ENCODE measurements around the gene ADAT1. TPM values are rescaled to one million over a fixed set of nuclear protein-coding genes. Genes with fewer than 3 reads are reported as not detected.

ADAT1 gene
- total RNA-seq, 2 donors from 2014 or later: 38.2 to 60.5 TPM

DNA sequence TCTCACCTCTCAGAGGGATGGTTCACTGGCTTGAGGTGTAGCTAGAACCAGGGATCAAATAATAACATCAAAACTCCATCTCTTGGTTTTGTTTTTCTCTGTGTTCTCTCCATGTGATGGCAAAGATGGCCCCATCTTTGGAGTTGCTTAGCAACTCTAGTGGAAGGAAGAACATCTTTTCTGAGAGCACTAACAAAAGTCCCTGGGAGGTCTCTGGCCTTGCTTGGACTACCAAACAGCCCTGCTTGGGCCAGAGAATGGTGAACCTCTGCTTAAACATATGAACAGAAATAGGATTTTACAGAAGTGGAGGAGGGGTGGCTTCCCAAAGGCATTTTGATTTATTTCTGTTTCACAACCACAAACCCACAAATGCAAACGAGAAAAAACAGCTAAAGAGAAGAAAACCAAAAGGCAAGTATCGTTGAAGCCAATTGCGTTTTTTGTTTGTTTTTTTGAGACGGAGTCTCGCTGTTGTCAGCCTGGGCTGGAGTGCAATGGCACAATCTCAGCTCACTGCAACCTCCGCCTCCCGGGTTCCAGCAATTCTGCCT lies 43.7 kb downstream of the ADAT1 start:
- H3K27ac Mint-ChIP-seq: peak overlapping the region; percentile 78
- no peaks in the 10 kb centered on the region for H3K9me3 Mint-ChIP-seq
- H3K4me1 Mint-ChIP-seq (ENCODE audit: low read depth): peaks cover 16% of the 10 kb centered on the region
- DNase-seq: no peak
- H3K36me3 Mint-ChIP-seq (ENCODE audit: insufficient read depth in 2 of 2): peaks cover 0 to 11% of the 10 kb centered on the region in 2 donors
- H3K4me3 Mint-ChIP-seq: no peak overlapping the region
- ATAC-seq (replicated peaks in 1 of 2): no peak
- no peaks in the 10 kb centered on the region for H3K27me3 Mint-ChIP-seq (ENCODE audit: low read depth)

DNA sequence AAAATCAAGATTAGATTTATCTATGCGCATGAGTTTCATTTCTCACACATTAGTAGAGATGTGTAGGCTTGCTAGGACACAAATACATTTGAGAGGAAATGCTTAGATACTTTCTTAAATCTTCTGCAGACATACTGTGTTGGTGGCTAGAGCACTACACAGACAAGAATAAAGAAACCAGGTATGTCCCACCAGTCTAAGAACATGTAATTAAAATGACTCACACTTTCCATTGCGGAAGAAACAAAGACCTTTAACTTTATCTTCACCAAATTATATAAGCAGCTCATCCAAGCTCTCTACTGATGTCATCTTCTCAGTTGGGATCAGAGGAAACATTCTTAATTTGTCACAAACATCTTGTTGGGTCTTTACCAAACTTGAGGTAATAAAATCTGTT lies 44.4 kb downstream of the ADAT1 start:
- peak overlapping the region; percentile 78 for H3K27ac Mint-ChIP-seq
- DNase-seq (no peak), ATAC-seq (replicated peaks in 1 of 2) (no peak)
- H3K36me3 Mint-ChIP-seq (ENCODE audit: insufficient read depth in 2 of 2): peaks cover 0 to 11% of the 10 kb centered on the region in 2 donors
- H3K4me1 Mint-ChIP-seq (ENCODE audit: low read depth): peaks cover 16% of the 10 kb centered on the region
- H3K27me3 Mint-ChIP-seq (ENCODE audit: low read depth): no peaks in the 10 kb centered on the region
- H3K9me3 Mint-ChIP-seq: no peaks in the 10 kb centered on the region
- no peak overlapping the region for H3K4me3 Mint-ChIP-seq

GRCh38 chr16:75578212-75578611 lies 44.9 kb downstream of the ADAT1 start:
- DNase-seq (no peak), ATAC-seq (replicated peaks in 1 of 2) (no peak)
- H3K27ac Mint-ChIP-seq: peak overlapping the region; percentile 78
- H3K4me1 Mint-ChIP-seq (ENCODE audit: low read depth): peaks cover 18% of the 10 kb centered on the region
- no peaks in the 10 kb centered on the region for H3K9me3 Mint-ChIP-seq
- no peak overlapping the region for H3K4me3 Mint-ChIP-seq
- H3K36me3 Mint-ChIP-seq (ENCODE audit: insufficient read depth in 2 of 2): peaks cover 3 to 12% of the 10 kb centered on the region in 2 donors
- no peaks in the 10 kb centered on the region for H3K27me3 Mint-ChIP-seq (ENCODE audit: low read depth)

DNA sequence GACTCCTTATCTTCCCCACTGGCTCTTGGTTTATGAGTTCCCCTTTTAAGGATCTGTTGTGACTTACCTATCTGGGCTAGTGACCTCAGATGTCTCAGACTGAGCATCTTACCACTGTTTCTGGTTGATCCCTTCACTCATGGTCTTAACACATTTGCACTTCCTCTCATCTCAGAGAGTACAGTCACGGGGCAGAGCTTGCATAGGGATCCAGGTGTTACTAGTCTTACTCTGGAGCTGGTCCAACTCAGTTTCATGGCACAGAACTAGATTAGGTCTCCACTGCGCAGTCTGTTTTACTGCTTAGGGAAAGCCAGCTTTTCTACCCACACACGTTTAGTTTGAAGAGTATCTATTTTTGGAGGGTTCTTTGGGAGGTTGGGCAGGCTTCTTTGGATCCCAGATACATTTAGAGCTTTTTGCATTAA lies 46.7 kb downstream of the ADAT1 start:
- no peak overlapping the region for H3K4me3 Mint-ChIP-seq
- H3K36me3 Mint-ChIP-seq (ENCODE audit: insufficient read depth in 2 of 2): peaks cover 4 to 14% of the 10 kb centered on the region in 2 donors
- ATAC-seq (replicated peaks in 1 of 2): peak in 1 of 2 donors; percentile 59
- peak overlapping the region; percentile 29 for H3K27ac Mint-ChIP-seq
- peaks cover 20% of the 10 kb centered on the region for H3K4me1 Mint-ChIP-seq (ENCODE audit: low read depth)
- no peak for DNase-seq
- no peaks in the 10 kb centered on the region for H3K9me3 Mint-ChIP-seq
- H3K27me3 Mint-ChIP-seq (ENCODE audit: low read depth): no peaks in the 10 kb centered on the region

- no peak for ATAC-seq (replicated peaks in 1 of 2)
These were observed 47.1 kb downstream of the ADAT1 start for GRCh38 chr16:75575958-75576357.

GRCh38 chr16:75573955-75574354 lies 49.1 kb downstream of the ADAT1 start:
- no peak overlapping the region for H3K4me3 Mint-ChIP-seq
- peaks cover 26% of the 10 kb centered on the region for H3K4me1 Mint-ChIP-seq (ENCODE audit: low read depth)
- no peak for ATAC-seq (replicated peaks in 1 of 2)
- H3K36me3 Mint-ChIP-seq (ENCODE audit: insufficient read depth in 2 of 2): peaks cover 4 to 9% of the 10 kb centered on the region in 2 donors
- H3K27ac Mint-ChIP-seq: no peak overlapping the region
- no peaks in the 10 kb centered on the region for H3K9me3 Mint-ChIP-seq
- DNase-seq: no peak
- H3K27me3 Mint-ChIP-seq (ENCODE audit: low read depth): no peaks in the 10 kb centered on the region

More at GRCh38 chr16:75575958-75576357, 47.1 kb downstream of the ADAT1 start:
- Mint-ChIP-seq H3K4me1 (ENCODE audit: low read depth) (peaks cover 20% of the 10 kb centered on the region), H3K36me3 (ENCODE audit: insufficient read depth in 2 of 2) (peaks cover 4 to 14% of the 10 kb centered on the region in 2 donors), H3K9me3 (no peaks in the 10 kb centered on the region), H3K27me3 (ENCODE audit: low read depth) (no peaks in the 10 kb centered on the region), H3K4me3 (no peak overlapping the region), H3K27ac (peak overlapping the region; percentile 29)
- no peak for DNase-seq

GRCh38 chr16:75572864-75573542 lies 50.1 kb downstream of the ADAT1 start:
- Mint-ChIP-seq H3K36me3 (ENCODE audit: insufficient read depth in 2 of 2) (peaks cover 4 to 7% of the 10 kb centered on the region in 2 donors), H3K9me3 (no peaks in the 10 kb centered on the region), H3K4me3 (no peak overlapping the region), H3K27ac (no peak overlapping the region), H3K27me3 (ENCODE audit: low read depth) (no peaks in the 10 kb centered on the region), H3K4me1 (ENCODE audit: low read depth) (peaks cover 20% of the 10 kb centered on the region)
- ATAC-seq (replicated peaks in 1 of 2) (no peak), DNase-seq (no peak)

DNA sequence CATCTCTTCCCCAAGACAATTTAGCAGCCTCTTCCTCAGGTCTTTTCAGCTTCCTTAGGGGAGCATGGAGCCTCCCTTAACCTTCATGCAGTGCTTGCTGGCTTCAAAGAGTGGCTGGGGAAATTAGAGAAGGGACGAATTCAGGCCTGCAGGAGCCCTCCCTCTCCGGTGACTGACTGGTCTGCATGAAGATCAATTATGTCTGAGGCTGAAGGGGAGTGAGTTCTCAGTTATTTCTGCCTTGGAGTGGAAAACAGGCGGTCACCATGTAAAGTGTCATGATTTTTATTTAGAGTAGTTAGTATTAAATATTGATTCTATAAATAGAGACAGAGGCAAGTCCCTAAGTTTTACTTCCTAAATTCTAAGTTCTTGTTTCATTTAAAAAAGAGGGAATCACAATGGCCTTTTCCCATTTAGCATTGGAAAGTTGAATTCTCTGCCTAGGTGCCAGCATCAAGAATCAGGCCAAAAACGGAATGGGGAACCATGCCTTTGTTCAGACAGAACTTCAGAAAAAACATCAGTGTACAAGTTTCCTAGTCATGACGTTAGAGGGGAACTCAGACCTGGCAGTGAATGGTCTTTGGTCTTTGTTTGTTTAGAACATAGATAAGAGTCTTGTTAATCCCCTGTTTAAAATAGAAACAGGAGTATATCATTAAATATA lies 52.5 kb downstream of the ADAT1 start:
- H3K36me3 Mint-ChIP-seq (ENCODE audit: insufficient read depth in 2 of 2): peaks cover 4 to 7% of the 10 kb centered on the region in 2 donors
- H3K9me3 Mint-ChIP-seq: no peaks in the 10 kb centered on the region
- H3K4me1 Mint-ChIP-seq (ENCODE audit: low read depth): peaks cover 31% of the 10 kb centered on the region
- ATAC-seq (replicated peaks in 1 of 2): no peak
- no peak for DNase-seq
- no peaks in the 10 kb centered on the region for H3K27me3 Mint-ChIP-seq (ENCODE audit: low read depth)
- H3K27ac Mint-ChIP-seq: no peak overlapping the region
- H3K4me3 Mint-ChIP-seq: no peak overlapping the region

DNA sequence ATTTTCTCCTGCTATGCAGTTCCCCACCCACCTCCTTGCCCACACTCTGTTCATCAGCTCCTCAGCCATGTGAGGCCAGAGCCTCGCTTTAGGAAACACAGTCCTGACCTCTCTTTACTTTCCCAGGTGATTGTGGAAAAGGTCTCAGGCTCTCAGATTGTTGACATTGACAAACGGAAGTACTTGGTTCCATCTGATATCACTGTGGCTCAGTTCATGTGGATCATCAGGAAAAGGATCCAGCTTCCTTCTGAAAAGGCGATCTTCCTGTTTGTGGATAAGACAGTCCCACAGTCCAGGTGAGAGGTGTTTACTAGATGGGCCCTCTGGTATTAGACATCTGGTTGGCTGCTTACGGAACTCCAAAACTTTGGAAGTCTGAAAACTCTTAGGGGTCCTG lies 55.2 kb downstream of the ADAT1 start:
- peak overlapping the region; percentile 17 to 98 for H3K4me3 Mint-ChIP-seq
- H3K9me3 Mint-ChIP-seq: no peaks in the 10 kb centered on the region
- peak overlapping the region; percentile 16 for H3K27ac Mint-ChIP-seq
- H3K36me3 Mint-ChIP-seq (ENCODE audit: insufficient read depth in 2 of 2): no peaks in the 10 kb centered on the region
- no peak for DNase-seq
- peaks cover 43% of the 10 kb centered on the region for H3K4me1 Mint-ChIP-seq (ENCODE audit: low read depth)
- ATAC-seq (replicated peaks in 1 of 2): no peak
- H3K27me3 Mint-ChIP-seq (ENCODE audit: low read depth): peaks cover 13% of the 10 kb centered on the region

GRCh38 chr16:75566758-75567255 lies 56.3 kb downstream of the ADAT1 start:
- Mint-ChIP-seq H3K27me3 (ENCODE audit: low read depth) (peaks cover 19% of the 10 kb centered on the region), H3K9me3 (no peaks in the 10 kb centered on the region), H3K4me3 (peak overlapping the region; percentile 87 to 98), H3K4me1 (ENCODE audit: low read depth) (peaks cover 47% of the 10 kb centered on the region), H3K27ac (no peak overlapping the region), H3K36me3 (ENCODE audit: insufficient read depth in 2 of 2) (no peaks in the 10 kb centered on the region)
- ATAC-seq (replicated peaks in 1 of 2): peak; percentile 6 to 9
- peak; percentile 21 to 38 for DNase-seq

- no peaks in the 10 kb centered on the region for H3K9me3 Mint-ChIP-seq
- peaks cover 53% of the 10 kb centered on the region for H3K4me1 Mint-ChIP-seq (ENCODE audit: low read depth)
- H3K4me3 Mint-ChIP-seq: peak within 1 kb of the TSS; percentile 87 to 98
- DNase-seq (peak; percentile 92 to 95), ATAC-seq (replicated peaks in 1 of 2) (peak; percentile 77 to 79)
- no peaks in the 10 kb centered on the region for H3K36me3 Mint-ChIP-seq (ENCODE audit: insufficient read depth in 2 of 2)
- peak within 1 kb of the TSS; percentile 62 for H3K27ac Mint-ChIP-seq
- peaks cover 19% of the 10 kb centered on the region for H3K27me3 Mint-ChIP-seq (ENCODE audit: low read depth)
These were observed 56.9 kb downstream of the ADAT1 start, which contains the start of gene GABARAPL2 for GRCh38 chr16:75566040-75566757. TSS of gene GABARAPL2 (plus strand) at chr16:75566379. CDS start at chr16:75566487, 108 bp downstream.

- peak overlapping the region; percentile 87 to 98 for H3K4me3 Mint-ChIP-seq
- H3K27ac Mint-ChIP-seq: peak overlapping the region; percentile 62
- peaks cover 19% of the 10 kb centered on the region for H3K27me3 Mint-ChIP-seq (ENCODE audit: low read depth)
- peaks cover 57% of the 10 kb centered on the region for H3K4me1 Mint-ChIP-seq (ENCODE audit: low read depth)
- DNase-seq (no peak), ATAC-seq (replicated peaks in 1 of 2) (peak in 1 of 2 donors; percentile 10)
- no peaks in the 10 kb centered on the region for H3K36me3 Mint-ChIP-seq (ENCODE audit: insufficient read depth in 2 of 2)
- H3K9me3 Mint-ChIP-seq: no peaks in the 10 kb centered on the region
These were observed 57.4 kb downstream of the ADAT1 start for GRCh38 chr16:75565640-75566039.
